ENCODE results near the gene MINPP1. TPM values are rescaled to one million over a fixed set of nuclear protein-coding genes. Genes with fewer than 3 reads are reported as not detected.

MINPP1 gene
- total and polyA plus RNA-seq, 2 of the 13 experiments (the other 11 are each of a cell fraction or from before 2014, with no cell fraction given), result 19.2 to 53.7 TPM

- TF ChIP-seq, protein P1, sequence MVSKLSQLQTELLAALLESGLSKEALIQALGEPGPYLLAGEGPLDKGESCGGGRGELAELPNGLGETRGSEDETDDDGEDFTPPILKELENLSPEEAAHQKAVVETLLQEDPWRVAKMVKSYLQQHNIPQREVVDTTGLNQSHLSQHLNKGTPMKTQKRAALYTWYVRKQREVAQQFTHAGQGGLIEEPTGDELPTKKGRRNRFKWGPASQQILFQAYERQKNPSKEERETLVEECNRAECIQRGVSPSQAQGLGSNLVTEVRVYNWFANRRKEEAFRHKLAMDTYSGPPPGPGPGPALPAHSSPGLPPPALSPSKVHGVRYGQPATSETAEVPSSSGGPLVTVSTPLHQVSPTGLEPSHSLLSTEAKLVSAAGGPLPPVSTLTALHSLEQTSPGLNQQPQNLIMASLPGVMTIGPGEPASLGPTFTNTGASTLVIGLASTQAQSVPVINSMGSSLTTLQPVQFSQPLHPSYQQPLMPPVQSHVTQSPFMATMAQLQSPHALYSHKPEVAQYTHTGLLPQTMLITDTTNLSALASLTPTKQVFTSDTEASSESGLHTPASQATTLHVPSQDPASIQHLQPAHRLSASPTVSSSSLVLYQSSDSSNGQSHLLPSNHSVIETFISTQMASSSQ (IDR thresholded peaks at IDR 0.05; ENCODE audit: low read depth), result no peak
- TF ChIP-seq, protein P1 (CRISPR knock-in tag; IDR thresholded peaks at IDR 0.05; ENCODE audit: borderline replicate concordance), result no peak
- TF ChIP-seq HNRNPUL1 (IDR thresholded peaks at IDR 0.05; ENCODE audit: low read depth, low read length), result no peak
- TF ChIP-seq ZNF720 (CRISPR knock-in tag; IDR thresholded peaks at IDR 0.05), result no peak
- TF ChIP-seq, protein P2, sequence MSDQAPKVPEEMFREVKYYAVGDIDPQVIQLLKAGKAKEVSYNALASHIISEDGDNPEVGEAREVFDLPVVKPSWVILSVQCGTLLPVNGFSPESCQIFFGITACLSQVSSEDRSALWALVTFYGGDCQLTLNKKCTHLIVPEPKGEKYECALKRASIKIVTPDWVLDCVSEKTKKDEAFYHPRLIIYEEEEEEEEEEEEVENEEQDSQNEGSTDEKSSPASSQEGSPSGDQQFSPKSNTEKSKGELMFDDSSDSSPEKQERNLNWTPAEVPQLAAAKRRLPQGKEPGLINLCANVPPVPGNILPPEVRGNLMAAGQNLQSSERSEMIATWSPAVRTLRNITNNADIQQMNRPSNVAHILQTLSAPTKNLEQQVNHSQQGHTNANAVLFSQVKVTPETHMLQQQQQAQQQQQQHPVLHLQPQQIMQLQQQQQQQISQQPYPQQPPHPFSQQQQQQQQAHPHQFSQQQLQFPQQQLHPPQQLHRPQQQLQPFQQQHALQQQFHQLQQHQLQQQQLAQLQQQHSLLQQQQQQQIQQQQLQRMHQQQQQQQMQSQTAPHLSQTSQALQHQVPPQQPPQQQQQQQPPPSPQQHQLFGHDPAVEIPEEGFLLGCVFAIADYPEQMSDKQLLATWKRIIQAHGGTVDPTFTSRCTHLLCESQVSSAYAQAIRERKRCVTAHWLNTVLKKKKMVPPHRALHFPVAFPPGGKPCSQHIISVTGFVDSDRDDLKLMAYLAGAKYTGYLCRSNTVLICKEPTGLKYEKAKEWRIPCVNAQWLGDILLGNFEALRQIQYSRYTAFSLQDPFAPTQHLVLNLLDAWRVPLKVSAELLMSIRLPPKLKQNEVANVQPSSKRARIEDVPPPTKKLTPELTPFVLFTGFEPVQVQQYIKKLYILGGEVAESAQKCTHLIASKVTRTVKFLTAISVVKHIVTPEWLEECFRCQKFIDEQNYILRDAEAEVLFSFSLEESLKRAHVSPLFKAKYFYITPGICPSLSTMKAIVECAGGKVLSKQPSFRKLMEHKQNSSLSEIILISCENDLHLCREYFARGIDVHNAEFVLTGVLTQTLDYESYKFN (CRISPR knock-in tag; conservative IDR thresholded peaks at IDR 0.05), result no peak
- no peak for TF ChIP-seq RFXAP (CRISPR knock-in tag; IDR thresholded peaks at IDR 0.05; ENCODE audit: borderline replicate concordance)
- no peak for TF ChIP-seq CHCHD3 (CRISPR knock-in tag; IDR thresholded peaks at IDR 0.05)
- TF ChIP-seq, protein P3, sequence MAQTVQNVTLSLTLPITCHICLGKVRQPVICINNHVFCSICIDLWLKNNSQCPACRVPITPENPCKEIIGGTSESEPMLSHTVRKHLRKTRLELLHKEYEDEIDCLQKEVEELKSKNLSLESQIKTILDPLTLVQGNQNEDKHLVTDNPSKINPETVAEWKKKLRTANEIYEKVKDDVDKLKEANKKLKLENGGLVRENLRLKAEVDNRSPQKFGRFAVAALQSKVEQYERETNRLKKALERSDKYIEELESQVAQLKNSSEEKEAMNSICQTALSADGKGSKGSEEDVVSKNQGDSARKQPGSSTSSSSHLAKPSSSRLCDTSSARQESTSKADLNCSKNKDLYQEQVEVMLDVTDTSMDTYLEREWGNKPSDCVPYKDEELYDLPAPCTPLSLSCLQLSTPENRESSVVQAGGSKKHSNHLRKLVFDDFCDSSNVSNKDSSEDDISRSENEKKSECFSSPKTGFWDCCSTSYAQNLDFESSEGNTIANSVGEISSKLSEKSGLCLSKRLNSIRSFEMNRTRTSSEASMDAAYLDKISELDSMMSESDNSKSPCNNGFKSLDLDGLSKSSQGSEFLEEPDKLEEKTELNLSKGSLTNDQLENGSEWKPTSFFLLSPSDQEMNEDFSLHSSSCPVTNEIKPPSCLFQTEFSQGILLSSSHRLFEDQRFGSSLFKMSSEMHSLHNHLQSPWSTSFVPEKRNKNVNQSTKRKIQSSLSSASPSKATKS (CRISPR knock-in tag; IDR thresholded peaks at IDR 0.05), result no peak
- TF ChIP-seq ZNF512B (CRISPR knock-in tag; IDR thresholded peaks at IDR 0.05; ENCODE audit: borderline replicate concordance), result no peak
- TF ChIP-seq HIC2 (CRISPR knock-in tag; IDR thresholded peaks at IDR 0.05; ENCODE audit: low read depth), result no peak
- TF ChIP-seq, protein P4, sequence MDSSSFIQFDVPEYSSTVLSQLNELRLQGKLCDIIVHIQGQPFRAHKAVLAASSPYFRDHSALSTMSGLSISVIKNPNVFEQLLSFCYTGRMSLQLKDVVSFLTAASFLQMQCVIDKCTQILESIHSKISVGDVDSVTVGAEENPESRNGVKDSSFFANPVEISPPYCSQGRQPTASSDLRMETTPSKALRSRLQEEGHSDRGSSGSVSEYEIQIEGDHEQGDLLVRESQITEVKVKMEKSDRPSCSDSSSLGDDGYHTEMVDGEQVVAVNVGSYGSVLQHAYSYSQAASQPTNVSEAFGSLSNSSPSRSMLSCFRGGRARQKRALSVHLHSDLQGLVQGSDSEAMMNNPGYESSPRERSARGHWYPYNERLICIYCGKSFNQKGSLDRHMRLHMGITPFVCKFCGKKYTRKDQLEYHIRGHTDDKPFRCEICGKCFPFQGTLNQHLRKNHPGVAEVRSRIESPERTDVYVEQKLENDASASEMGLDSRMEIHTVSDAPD (CRISPR knock-in tag; IDR thresholded peaks at IDR 0.05), result no peak
Observed at GRCh38 chr10:87504307-87504639, 420 bp upstream of the MINPP1 start (continued).

All from HepG2 (cell line).